ENCODE measurements around the gene ADGRV1.

ADGRV1 gene

GRCh38 chr5:91018200-91018599 lies 459.6 kb downstream of the ADGRV1 start:
- no peak overlapping the region for H3K27ac ChIP-seq (ENCODE audit: low read depth, low read length)
- H3K4me3 ChIP-seq (ENCODE audit: insufficient read depth, low read length, poor library complexity, severe bottlenecking), result no peak overlapping the region
- no peaks in the 10 kb centered on the region for H3F3A ChIP-seq (ENCODE audit: insufficient read depth)
- H3K4me2 ChIP-seq (ENCODE audit: low read depth, low read length, poor library complexity, severe bottlenecking), result no peak overlapping the region
- no peaks in the 10 kb centered on the region for H3K36me3 ChIP-seq (ENCODE audit: low read length)
- H3K79me2 ChIP-seq (ENCODE audit: insufficient read depth, low read length), result no peaks in the 10 kb centered on the region
- no peaks in the 10 kb centered on the region for H3K9me2 ChIP-seq (replicated peaks; ENCODE audit: insufficient read depth, low read length)
- H3K27me3 ChIP-seq (ENCODE audit: low read length), result no peaks in the 10 kb centered on the region
- no peaks in the 10 kb centered on the region for H3K9me3 ChIP-seq (ENCODE audit: insufficient read depth, low read length)
- no peaks in the 10 kb centered on the region for H4K20me1 ChIP-seq (ENCODE audit: low read depth, low read length)
- TF ChIP-seq CTCF (IDR thresholded peaks at IDR 0.05; ENCODE audit: insufficient read depth, low read length, poor library complexity, severe bottlenecking), result no peak
- TF ChIP-seq EZH2phosphoT487 (conservative IDR thresholded peaks at IDR 0.05; ENCODE audit: low read length), result no peak
- H3K9ac ChIP-seq (ENCODE audit: low read length), result no peak overlapping the region
- H2AFZ ChIP-seq (ENCODE audit: low read depth, low read length, severe bottlenecking), result no peak overlapping the region

DNA sequence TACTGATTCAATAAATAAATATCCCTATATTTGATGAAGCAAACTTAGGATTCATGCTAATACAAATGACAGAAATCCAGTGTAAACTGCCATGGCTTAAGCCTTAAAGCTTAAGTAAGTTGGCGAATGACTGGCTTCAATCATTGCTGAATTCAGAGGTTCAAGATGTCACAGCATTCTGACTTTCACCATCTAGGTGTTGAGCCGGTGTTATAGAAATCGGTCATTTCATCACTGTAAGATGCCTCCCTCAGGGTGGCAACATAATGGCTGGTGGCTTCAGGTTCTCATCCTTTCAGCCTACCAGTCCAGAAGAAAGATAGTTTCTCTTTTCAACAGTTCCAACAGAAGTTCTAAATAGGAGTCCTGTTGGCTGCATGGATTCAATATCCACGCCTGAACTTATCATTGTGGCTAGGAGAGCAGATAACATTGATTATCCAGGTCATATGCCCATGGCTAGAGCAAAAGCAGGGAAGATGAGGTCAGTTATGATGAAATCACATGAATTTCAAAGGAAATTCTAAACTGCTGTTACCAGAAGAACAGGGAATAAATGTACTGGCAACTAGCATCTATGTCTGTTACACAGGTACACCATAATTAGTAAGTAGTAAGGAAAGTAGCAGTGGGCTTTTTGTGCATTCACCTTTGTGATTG lies 460.2 kb downstream of the ADGRV1 start:
- H3K36me3 ChIP-seq (ENCODE audit: low read length), result no peaks in the 10 kb centered on the region
- H3K9me3 ChIP-seq (ENCODE audit: insufficient read depth, low read length), result no peaks in the 10 kb centered on the region
- no peaks in the 10 kb centered on the region for H3K79me2 ChIP-seq (ENCODE audit: insufficient read depth, low read length)
- no peak overlapping the region for H3K4me3 ChIP-seq (ENCODE audit: insufficient read depth, low read length, poor library complexity, severe bottlenecking)
- no peak for TF ChIP-seq CTCF (IDR thresholded peaks at IDR 0.05; ENCODE audit: insufficient read depth, low read length, poor library complexity, severe bottlenecking)
- no peak for TF ChIP-seq EZH2phosphoT487 (conservative IDR thresholded peaks at IDR 0.05; ENCODE audit: low read length)
- H3K4me2 ChIP-seq (ENCODE audit: low read depth, low read length, poor library complexity, severe bottlenecking), result no peak overlapping the region
- no peak overlapping the region for H3K27ac ChIP-seq (ENCODE audit: low read depth, low read length)
- H3F3A ChIP-seq (ENCODE audit: insufficient read depth), result no peaks in the 10 kb centered on the region
- H4K20me1 ChIP-seq (ENCODE audit: low read depth, low read length), result no peaks in the 10 kb centered on the region
- H2AFZ ChIP-seq (ENCODE audit: low read depth, low read length, severe bottlenecking), result no peak overlapping the region
- H3K9me2 ChIP-seq (replicated peaks; ENCODE audit: insufficient read depth, low read length), result no peaks in the 10 kb centered on the region
- H3K9ac ChIP-seq (ENCODE audit: low read length), result no peak overlapping the region
- no peaks in the 10 kb centered on the region for H3K27me3 ChIP-seq (ENCODE audit: low read length)

GRCh38 chr5:91020065-91020800 lies 461.6 kb downstream of the ADGRV1 start:
- Histone ChIP-seq H2AFZ (ENCODE audit: low read depth, low read length, severe bottlenecking) (no peak overlapping the region), H3K79me2 (ENCODE audit: insufficient read depth, low read length) (no peaks in the 10 kb centered on the region), H3K9me2 (replicated peaks; ENCODE audit: insufficient read depth, low read length) (no peaks in the 10 kb centered on the region), H3K27ac (ENCODE audit: low read depth, low read length) (no peak overlapping the region), H4K20me1 (ENCODE audit: low read depth, low read length) (no peaks in the 10 kb centered on the region), H3K4me2 (ENCODE audit: low read depth, low read length, poor library complexity, severe bottlenecking) (no peak overlapping the region), H3K9me3 (ENCODE audit: insufficient read depth, low read length) (no peaks in the 10 kb centered on the region), H3K27me3 (ENCODE audit: low read length) (no peaks in the 10 kb centered on the region), H3F3A (ENCODE audit: insufficient read depth) (no peaks in the 10 kb centered on the region), H3K9ac (ENCODE audit: low read length) (no peak overlapping the region), H3K4me3 (ENCODE audit: insufficient read depth, low read length, poor library complexity, severe bottlenecking) (no peak overlapping the region), H3K36me3 (ENCODE audit: low read length) (no peaks in the 10 kb centered on the region)
- TF ChIP-seq CTCF (IDR thresholded peaks at IDR 0.05; ENCODE audit: insufficient read depth, low read length, poor library complexity, severe bottlenecking) (no peak), EZH2phosphoT487 (conservative IDR thresholded peaks at IDR 0.05; ENCODE audit: low read length) (no peak)

Data from SU-DHL-6 (cell line).